Smooth muscle cell (in vitro differentiated cells): ENCODE data around the gene MEI1. TPM values are rescaled to one million over a fixed set of nuclear protein-coding genes. Genes with fewer than 3 reads are reported as not detected.
"Not testable (repeated sequence)": the region's sequence is repeated elsewhere in the genome, so short reads cannot be mapped to it uniquely, and the experiment has no call there.

Experiments
- DNase-seq: peaks from one replicate; lab custom pipeline; 2025; ENCODE audit not compliant: unreplicated experiment; lab: John Stamatoyannopoulos, UW
- H2AFZ ChIP-seq: fragments of 200-600 bp; sonication (generic); 2 replicates; pipeline ENCODE4 v1.6.0; 2016; ENCODE audit warnings: antibody characterized with exemption, low read depth, mild to moderate bottlenecking
- H3F3A ChIP-seq: fragments of 200-600 bp; sonication (generic); 2 replicates; pipeline ENCODE4 v1.6.0; 2017; ENCODE audit warnings: antibody characterized with exemption, low read depth
- H3K27ac ChIP-seq: fragments of 200-600 bp; sonication (generic); 2 replicates; pipeline ENCODE4 v1.5.1; 2016; ENCODE audit warnings: low read depth, mild to moderate bottlenecking
- H3K27me3 ChIP-seq: fragments of 200-600 bp; sonication (generic); 2 replicates; pipeline ENCODE4 v1.6.1; 2016; ENCODE audit warnings: low read depth, mild to moderate bottlenecking
- H3K36me3 ChIP-seq: fragments of 200-600 bp; sonication (generic); 2 replicates; pipeline ENCODE4 v1.5.1; 2016; ENCODE audit warnings: low read depth
- H3K4me1 ChIP-seq: fragments of 200-600 bp; sonication (generic); 2 replicates; pipeline ENCODE4 v1.5.1; 2016; ENCODE audit warnings: low read depth
- H3K4me2 ChIP-seq: fragments of 200-600 bp; sonication (generic); 2 replicates; pipeline ENCODE4 v1.6.0; 2016; ENCODE audit warnings: mild to moderate bottlenecking
- H3K4me3 ChIP-seq: fragments of 200-600 bp; sonication (generic); 2 replicates; pipeline ENCODE4 v1.5.1; 2016; ENCODE audit warnings: mild to moderate bottlenecking
- H3K79me2 ChIP-seq: fragments of 200-600 bp; sonication (generic); 2 replicates; pipeline ENCODE4 v1.6.0; 2016; ENCODE audit warnings: low read depth, mild to moderate bottlenecking
- H3K9ac ChIP-seq: fragments of 200-600 bp; sonication (generic); 2 replicates; pipeline ENCODE4 v1.6.0; 2016; ENCODE audit warnings: low read depth
- H3K9me3 ChIP-seq: fragments of 200-600 bp; sonication (generic); replicated peaks from 2 replicates; pipeline ENCODE4 v1.5.1; 2016; ENCODE audit warnings: low read depth
- H4K20me1 ChIP-seq: fragments of 200-600 bp; sonication (generic); 2 replicates; pipeline ENCODE4 v1.6.0; 2016; ENCODE audit warnings: low read depth
- WGBS: methylation state at CpG from one replicate; pipeline ENCODE4 v1.1.7; 2016; ENCODE audit warnings: low lambda C conversion rate; 5-methylcytosine and 5-hydroxymethylcytosine counted together
- polyA plus RNA-seq: library from polyadenylated mRNA; unstranded; fragments of >200 nt; fragmentation: Nextera tagmentation; extraction: Ambion mirVana; gene quantifications from 2 replicates; pipeline ENCODE4 v1.2.1, GENCODE V29; 2016
- total RNA-seq: library from RNA; depleted of rRNA; stranded (reverse); fragments of >200 nt; gene quantifications from 2 replicates; pipeline ENCODE4 v1.2.3, GENCODE V29; 2014
- TF ChIP-seq, protein P1 (sequence below): fragments of 200-600 bp; sonication (generic); IDR thresholded peaks from 2 replicates; pipeline ENCODE4 v1.5.1; 2017; ENCODE audit warnings: borderline replicate concordance, mild to moderate bottlenecking, antibody characterized with exemption; ENCODE audit not compliant: insufficient read depth, poor library complexity, severe bottlenecking

The MEI1 gene
- total and polyA plus RNA-seq, 2 experiments from 2014 or later, result 0.18 to 3.2 TPM

DNA sequence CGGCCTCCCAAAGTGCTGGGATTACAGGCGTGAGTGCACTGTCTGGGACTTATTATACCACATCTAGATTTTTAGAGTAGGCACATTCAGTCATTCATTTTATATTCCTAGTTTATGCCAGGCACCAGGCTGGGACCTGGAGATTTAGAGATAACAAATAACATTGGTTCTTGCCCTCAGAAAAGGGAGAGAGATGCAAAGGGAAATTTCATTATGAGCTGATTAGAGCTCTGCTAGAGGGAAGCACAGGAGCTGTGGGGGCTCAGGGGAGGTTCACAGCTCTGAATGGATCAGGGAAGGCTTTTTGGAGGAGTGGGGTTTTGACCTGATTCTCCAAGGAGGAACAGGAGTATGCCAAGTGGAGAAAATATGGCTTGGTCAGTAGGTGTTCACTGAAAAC lies 32.3 kb downstream of the MEI1 start:
- Histone ChIP-seq H3K27ac (no peak overlapping the region), H3K36me3 (no peaks in the 10 kb centered on the region), H3K79me2 (no peaks in the 10 kb centered on the region), H3K9me3 (no peaks in the 10 kb centered on the region), H3K27me3 (no peaks in the 10 kb centered on the region), H2AFZ (no peak overlapping the region), H4K20me1 (no peaks in the 10 kb centered on the region), H3K9ac (no peak overlapping the region), H3K4me2 (no peak overlapping the region), H3K4me3 (no peak overlapping the region), H3F3A (no peaks in the 10 kb centered on the region), H3K4me1 (no peaks in the 10 kb centered on the region)
- TF ChIP-seq, protein P1, sequence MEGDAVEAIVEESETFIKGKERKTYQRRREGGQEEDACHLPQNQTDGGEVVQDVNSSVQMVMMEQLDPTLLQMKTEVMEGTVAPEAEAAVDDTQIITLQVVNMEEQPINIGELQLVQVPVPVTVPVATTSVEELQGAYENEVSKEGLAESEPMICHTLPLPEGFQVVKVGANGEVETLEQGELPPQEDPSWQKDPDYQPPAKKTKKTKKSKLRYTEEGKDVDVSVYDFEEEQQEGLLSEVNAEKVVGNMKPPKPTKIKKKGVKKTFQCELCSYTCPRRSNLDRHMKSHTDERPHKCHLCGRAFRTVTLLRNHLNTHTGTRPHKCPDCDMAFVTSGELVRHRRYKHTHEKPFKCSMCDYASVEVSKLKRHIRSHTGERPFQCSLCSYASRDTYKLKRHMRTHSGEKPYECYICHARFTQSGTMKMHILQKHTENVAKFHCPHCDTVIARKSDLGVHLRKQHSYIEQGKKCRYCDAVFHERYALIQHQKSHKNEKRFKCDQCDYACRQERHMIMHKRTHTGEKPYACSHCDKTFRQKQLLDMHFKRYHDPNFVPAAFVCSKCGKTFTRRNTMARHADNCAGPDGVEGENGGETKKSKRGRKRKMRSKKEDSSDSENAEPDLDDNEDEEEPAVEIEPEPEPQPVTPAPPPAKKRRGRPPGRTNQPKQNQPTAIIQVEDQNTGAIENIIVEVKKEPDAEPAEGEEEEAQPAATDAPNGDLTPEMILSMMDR, result no peak
- DNase-seq, result no peak
- WGBS, result 89% methylated on average over 2 of the region's 2 CpGs

GRCh38 chr22:41732096-41732772 lies 32.9 kb downstream of the MEI1 start:
- 90% methylated on average over 7 of the region's 7 CpGs for WGBS
- Histone ChIP-seq H3K9me3 (no peaks in the 10 kb centered on the region), H3K4me3 (no peak overlapping the region), H3K27ac (no peak overlapping the region), H3K79me2 (no peaks in the 10 kb centered on the region), H3K27me3 (no peaks in the 10 kb centered on the region), H3F3A (no peaks in the 10 kb centered on the region), H3K4me2 (no peak overlapping the region), H3K4me1 (no peaks in the 10 kb centered on the region), H4K20me1 (no peaks in the 10 kb centered on the region), H2AFZ (no peak overlapping the region), H3K9ac (no peak overlapping the region), H3K36me3 (no peaks in the 10 kb centered on the region)
- TF ChIP-seq, protein P1, result no peak
- DNase-seq, result no peak

GRCh38 chr22:41733241-41733640 lies 33.9 kb downstream of the MEI1 start:
- H3F3A ChIP-seq, H3K9me3 ChIP-seq, H4K20me1 ChIP-seq, H3K4me1 ChIP-seq, H3K27me3 ChIP-seq, H3K79me2 ChIP-seq, H3K27ac ChIP-seq, H2AFZ ChIP-seq, H3K36me3 ChIP-seq, H3K4me2 ChIP-seq, H3K4me3 ChIP-seq, DNase-seq, H3K9ac ChIP-seq: not testable (repeated sequence)
- WGBS, result 99% methylated on average over 4 of the region's 4 CpGs

- H3K4me3 ChIP-seq, result no peak overlapping the region
- H3F3A ChIP-seq, result no peaks in the 10 kb centered on the region
- no peak for DNase-seq
- H4K20me1 ChIP-seq, result no peaks in the 10 kb centered on the region
- no peaks in the 10 kb centered on the region for H3K9me3 ChIP-seq
- no peaks in the 10 kb centered on the region for H3K4me1 ChIP-seq
- WGBS, result 90% methylated on average over 3 of the region's 3 CpGs
- no peak overlapping the region for H3K4me2 ChIP-seq
- H3K27me3 ChIP-seq, result peaks cover 7% of the 10 kb centered on the region
- no peak overlapping the region for H3K9ac ChIP-seq
- H2AFZ ChIP-seq, result no peak overlapping the region
- H3K27ac ChIP-seq, result no peak overlapping the region
- H3K36me3 ChIP-seq, result no peaks in the 10 kb centered on the region
- no peaks in the 10 kb centered on the region for H3K79me2 ChIP-seq
- TF ChIP-seq, protein P1, result no peak
Observed at GRCh38 chr22:41739576-41739975, 40.3 kb downstream of the MEI1 start.
